HG03354 (cell line): Measurements from ENCODE around the gene NVL.
"Not testable (repeated sequence)": the region's sequence is repeated elsewhere in the genome, so short reads cannot be mapped to it uniquely, and the experiment has no call there.

Source experiments
- ATAC-seq: cut with Tn5 transposase; IDR thresholded peaks from one replicate; pipeline ENCODE4 v1.9.1; 2021; ENCODE audit warnings: mild to moderate bottlenecking; ENCODE audit not compliant: unreplicated experiment, poor library complexity, severe bottlenecking

Gene NVL

DNA sequence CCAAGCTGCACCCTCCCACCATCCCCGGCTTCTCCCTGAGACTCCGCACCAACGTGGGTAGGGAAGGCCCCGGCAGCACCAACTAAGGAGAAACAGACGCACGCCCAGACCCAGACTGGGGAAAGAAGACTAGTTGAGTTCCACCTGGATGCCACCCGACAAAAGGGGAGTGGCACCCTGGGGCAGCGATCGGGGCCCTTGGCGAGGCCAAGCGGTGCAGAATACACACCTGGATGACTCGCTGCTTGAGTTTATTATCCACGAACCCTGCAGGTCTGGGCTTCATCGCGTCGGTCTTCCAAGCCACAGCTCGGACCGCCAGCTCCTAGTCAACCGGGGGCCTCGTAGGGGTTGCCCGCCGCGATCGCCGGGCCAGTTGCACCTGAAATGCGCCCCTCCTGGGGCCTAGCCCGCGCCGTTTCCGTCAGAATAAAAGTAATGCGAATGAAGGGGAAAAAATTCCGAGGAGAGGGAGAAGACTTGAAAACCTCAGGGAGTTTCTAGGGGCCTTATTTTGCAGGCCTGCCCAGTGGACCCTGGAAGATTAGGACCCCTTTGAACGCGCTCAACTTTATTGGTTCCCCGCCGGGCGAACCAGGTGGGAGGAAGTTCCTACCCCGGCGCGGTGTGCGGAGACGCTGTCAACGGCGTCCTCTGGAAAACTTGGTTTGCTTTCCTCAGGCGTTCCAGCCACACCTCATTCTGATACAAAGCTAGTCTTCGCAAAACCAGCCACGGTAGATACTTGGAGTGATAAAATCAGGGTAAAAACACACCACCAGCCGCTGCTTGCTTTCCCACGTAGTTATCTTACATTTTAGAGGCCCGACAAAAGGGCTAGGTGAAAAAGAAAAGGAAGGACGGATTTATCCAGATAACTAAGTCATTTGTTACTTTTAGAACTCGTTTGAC lies at the start of gene NVL:
Gene NVL (minus strand): TSS at position 331 of the 912 bp plus-strand sequence. CDS start 45 bp downstream, at position 286.
- ATAC-seq, result peak; percentile 85

DNA sequence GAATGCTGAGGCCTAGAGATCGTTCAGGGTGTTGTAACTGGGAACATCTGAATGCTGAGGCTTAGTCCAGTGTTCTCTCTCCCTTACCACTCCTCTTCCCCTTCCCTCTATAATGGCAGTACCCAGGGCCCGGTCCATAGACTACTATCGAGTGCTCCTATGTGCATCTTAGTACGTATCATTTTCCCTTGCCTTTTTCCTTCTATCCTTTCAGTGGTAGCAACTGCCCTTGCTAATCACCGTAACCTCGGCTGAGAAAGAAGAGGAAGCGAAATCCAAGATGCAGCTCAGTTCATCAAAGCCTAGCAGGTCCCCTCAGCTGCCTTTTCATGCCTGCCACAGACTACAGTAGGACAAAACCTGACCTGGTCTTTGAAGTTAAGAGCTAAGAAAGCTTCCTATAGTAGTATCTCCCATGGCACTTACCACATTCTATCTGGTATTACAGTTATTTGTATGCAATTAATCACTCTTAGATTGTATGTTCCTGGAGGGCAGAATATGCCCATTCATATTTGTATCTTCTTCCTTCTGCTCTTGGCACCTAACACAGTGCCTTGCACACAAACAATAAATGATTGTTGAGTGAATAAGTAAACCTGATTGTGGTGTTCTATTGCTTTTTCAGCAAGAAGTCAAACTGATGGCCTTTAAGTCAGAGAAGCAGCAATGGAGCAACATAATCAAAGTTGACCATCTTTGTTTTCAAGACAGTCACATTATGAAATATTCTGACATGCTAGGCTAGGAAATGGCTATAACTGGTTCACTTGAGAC lies 49.1 kb upstream of the NVL start:
- no peak for ATAC-seq

DNA sequence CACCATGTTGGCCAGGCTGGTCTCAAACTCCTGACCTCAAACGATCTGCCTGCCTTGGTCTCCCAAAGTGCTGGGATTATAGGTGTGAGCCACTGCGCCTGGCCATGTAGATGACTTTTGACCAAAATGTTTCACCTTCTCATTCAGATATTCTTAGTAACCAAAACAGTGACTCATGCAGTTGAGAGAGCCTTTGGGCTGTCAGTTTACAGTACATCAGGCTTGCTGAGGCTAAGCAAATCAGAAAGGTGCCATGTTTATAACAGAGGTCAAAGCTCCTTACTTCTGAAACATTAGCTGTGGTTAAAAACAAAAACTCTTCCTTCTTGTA lies 47.7 kb upstream of the NVL start:
- peak; percentile 59 for ATAC-seq

DNA sequence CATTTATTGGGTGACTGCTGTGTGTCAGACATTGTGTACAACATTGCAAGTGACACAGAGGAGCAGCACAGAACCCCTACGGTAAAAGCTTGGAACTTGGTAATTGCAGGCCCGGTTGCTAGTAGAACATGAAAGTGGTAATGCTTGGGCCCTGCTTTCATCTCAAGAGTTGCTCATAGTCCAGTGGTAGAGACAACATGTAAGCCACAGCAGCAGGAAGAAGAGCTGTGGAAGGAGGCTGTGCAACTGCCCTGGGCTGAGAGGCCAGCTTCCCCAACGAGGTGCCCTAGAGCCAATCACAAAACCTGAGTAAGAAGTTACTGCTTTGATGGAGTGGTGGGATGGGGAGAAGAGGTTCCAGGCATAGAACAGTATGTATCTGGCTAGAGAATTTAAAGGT lies 45.1 kb upstream of the NVL start:
- ATAC-seq, result no peak

DNA sequence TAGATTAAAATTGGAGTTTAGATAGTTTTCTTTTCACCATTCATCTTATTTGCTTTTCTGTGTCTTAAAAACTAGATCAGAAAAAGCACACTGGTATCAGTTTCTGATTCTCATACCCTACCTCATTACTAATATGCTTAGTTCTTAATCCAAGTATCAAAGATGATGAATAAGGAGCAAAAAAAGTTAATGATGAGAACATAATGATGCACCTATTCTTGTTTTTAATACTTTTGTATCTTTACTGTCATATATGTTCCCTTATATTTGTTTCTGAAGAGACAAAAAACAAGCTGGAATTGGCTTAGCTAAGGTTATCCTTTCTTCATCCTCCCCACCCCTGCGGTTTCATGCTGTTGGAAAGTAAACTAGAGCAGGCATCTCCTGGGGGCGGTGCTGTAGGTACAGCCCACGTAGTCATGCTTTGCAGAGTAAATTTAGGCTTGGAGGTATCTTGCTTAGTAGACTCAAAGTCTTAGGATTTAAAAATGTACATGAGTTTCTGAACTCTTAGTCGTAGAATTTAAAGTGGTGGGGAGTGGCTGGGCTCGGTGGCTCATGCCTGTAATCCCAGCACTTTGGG lies 43.1 kb upstream of the NVL start:
- no peak for ATAC-seq

DNA sequence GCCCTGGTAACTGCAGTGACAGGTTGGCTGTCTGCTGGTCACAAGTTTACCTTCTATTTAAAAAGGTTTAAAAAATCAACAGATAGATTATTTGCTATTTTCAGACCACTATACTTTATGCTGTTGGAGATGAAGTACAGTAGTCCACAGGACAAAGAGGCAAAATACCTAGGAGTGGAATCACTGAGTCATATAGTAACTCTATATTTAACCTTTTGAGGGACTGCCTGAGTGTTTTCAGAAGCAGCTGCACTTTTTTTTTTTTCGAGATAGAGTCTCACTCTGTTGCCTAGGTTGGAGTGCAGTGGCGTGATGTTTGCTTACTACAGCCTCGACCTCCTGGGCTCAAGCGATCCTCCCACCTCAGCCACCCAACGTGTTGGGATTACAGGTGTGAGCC lies 38.4 kb upstream of the NVL start:
- ATAC-seq, result no peak

DNA sequence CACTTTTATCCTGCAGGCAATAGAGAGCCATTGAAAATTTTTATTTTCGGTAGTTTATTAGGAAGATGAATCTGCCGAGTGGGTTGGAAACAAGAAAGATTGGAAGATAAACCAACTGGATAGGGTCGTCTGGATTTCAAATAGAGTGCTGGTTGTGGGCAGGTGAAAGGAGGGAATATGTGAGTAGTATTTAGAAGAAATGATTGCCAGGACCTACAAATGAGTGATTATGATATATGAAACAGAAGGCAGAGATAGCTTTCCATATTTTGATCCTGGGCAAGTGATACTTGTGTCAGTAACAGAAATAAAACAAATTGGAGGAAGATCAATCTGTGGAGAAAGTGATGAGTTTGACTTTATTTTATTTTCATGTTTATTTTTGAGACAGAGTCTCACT lies 29.2 kb upstream of the NVL start:
- no peak for ATAC-seq

DNA sequence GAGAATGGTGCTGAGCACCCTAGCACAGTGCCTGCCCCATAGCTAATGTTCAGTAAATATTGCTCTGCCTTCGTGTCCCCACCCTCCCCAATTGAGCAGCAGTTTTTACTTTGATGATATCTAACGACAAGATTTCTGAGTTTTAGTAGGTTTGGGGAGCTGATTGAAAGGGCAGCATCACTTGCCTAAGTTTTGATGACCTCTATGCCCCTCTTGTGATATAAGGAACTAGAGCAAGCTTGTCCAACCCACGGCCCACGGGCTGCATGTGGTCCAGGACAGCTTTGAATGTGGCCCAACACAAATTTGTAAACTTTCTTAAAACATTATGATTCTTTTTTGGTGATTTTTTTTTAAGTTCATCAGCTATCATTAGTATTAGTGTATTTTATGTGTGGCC lies 28.3 kb upstream of the NVL start:
- ATAC-seq, result no peak

DNA sequence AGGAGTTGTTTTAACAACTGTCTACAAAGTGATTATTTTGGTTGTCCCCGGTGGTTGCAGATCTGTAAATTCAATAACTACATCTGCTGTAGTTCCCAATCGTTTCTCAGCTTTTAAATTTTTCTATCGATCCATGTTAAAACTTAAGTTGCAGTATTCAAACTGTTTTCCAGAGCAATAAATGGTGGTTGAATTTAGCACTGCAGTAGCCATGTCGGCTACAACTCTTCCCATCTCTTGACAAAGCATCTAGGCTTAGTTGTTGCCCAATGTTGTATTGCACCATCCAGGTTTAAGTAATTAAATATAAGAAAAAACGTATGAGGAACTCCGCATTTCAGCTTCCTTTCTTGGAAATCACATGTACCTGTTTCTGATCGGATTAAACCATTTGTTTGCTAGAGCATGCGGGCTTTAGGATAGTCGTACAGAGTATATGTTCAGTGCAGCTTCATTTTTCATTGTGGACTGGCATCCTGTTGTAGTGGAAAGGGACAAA lies 27.7 kb upstream of the NVL start:
- no peak for ATAC-seq

DNA sequence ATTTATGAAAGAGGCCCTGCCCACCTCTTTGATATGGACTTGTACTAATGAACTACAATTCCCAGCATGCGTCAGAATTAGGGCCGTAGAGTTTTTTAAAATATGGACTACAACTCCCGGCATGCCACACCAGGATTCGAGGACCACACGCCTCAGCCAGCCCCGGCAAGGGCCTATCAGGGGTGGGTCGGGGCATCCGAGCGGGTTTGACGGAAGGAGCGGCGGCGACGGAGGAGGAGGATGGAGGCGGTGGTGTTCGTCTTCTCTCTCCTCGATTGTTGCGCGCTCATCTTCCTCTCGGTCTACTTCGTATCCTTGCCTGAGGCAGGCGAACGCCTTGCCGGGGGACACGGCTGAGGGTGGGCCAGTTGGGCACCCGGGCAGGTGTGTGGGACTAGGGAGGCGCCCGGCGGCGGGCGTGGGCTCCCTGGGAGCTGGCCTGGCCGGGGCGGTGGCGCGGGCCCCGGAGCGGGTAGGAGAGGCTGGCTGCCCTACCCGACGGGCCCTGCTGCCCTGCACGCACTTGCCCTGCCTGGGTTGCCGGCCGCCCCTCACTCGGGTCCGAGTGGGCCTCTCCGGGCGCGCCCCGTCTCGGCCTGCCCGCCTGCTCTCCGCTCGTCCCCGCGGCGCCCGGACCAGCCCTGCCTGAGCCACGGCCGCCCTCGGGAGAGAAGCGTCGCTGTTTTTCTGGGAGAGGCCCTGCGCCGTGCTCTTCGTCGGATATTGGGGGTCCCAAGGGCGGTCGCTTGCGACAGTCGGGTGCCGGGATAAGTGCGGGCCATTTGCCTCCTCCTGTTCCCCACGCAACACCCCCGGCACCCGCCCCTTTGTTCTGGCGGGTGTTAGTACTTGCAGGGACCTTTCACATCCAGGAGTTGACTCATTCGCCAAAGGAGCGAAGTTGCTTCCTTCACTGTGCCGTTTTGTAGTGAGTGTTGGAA lies 27.0 kb upstream of the NVL start, which contains the start of gene CNIH4:
Gene CNIH4 (plus strand): TSS at position 195 of the 941 bp plus-strand sequence. CDS start 46 bp downstream, at position 241.
- peak; percentile 99 for ATAC-seq

DNA sequence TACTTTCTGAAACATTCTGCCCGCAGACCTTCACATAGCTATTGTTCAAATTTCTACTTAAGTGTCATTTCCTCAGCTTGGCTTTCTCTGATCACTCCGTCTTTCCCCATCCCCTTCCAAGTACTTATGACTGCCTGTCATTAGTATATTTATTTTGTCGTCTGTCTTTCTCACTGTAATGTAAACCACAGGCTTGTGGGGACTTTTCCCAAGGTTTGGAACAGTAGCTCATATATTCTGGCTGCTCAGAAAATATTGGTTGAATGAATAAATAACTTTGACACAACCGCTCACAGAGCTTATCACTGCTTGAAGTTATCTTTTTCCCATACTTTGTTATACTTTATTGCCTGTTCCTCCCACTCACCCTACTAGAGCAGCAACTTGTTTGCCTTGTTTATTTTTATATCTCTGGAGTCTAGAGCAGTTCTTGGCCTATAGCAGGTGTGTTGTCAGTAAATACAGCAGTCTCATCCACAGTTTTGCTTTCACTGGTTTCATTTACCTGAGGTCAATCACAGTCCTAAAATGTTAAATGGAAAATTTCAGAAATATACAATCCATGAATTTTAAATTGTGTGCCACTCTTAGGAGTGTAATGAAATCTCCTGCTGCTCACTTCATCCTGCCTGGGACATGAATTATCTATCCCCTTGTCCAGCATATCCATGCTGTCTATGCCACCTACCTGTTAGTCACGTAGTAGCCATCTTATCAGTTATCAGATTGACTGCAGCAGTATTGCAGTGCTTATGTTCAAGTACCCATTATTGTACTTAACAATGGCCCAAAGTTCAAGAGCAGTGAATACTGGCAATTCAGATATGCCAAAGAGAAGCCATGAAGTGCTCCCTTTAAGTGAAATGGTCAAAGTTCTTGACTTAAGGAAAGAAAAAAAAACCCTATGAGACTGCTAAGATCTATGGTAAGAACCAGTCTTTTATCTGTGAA lies 24.3 kb upstream of the NVL start:
- no peak for ATAC-seq

DNA sequence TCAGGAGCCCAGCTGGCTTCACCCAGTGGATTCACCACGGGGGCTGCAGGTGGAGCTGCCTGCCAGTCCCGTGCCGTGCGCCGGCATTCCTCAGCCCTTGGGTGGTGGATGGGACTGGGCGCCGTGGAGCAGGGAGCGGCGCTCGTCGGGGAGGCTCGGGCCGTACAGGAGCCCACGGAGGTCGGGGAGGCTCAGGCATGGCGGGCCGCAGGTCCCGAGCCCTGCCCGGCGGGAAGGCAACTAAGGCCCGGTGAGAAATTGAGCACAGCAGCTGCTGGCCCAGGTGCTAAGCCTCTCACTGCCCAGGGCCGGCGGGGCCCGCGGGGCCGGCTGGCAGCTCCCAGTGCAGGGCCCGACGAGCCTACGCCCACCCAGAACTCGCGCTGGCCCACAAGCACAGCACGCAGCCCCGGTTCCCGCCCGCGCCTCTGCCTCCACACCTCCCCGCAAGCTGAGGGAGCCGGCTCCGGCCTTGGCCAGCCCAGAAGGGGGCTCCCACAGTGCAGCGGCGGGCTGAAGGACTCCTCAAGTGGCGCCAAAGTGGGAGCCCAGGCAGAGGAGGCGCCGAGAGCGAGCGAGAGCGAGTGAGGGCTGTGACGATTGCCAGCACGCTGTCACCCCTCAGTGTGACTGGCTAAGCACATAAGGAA lies 22.6 kb upstream of the NVL start:
- not testable (repeated sequence) for ATAC-seq

DNA sequence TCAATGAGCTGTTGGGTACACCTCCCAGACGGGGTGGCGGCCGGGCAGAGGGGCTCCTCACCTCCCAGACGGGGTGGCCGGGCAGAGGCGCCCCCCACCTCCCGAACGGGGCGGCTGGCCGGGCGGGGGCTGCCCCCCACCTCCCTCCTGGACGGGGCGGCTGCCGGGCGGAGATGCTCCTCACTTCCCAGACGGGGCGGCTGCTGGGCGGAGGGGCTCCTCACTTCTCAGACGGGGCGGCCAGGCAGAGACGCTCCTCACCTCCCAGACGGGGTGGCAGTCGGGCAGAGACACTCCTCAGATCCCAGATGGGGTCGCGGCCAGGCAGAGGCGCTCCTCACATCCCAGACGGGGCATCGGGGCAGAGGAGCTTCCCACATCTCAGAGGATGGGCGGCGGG lies 19.7 kb upstream of the NVL start:
- not testable (repeated sequence) for ATAC-seq

DNA sequence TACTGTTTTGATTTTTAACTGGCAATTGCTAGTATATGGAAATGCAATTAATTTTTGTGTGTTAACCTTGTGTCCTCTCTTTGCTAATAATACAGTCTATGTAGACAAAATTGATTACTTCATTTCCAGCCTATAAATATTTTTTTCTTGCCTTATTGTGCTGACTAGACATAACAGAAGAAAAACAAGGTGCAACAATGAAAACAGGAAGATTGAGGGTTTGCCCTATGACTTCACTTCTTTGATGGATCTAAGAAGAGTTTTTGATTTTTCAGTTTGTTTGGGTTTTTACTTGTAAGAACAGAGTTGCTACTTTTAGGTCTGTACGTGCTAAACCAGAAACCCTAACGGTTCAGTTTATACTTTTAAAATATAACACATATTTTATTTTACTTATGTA lies 18.2 kb upstream of the NVL start:
- no peak for ATAC-seq

DNA sequence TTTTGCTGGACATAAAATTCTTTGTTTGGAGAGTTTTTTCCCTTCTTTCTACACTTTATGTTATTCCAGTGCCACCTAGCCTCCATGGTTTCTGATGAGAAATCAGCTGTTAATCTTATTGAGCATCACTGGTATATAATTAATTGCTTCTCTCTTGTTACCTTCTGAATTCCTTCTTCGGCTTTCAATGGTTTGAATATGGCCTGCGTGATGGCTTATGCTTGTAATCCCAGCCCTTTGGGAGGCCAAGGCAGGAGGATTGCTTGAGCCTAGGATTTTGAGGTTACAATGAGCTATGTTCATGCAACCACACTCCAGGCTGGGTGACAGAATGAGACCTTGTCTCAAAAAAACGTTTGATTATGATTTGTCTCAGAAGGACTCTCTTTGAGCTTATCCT lies 13.7 kb upstream of the NVL start:
- no peak for ATAC-seq

DNA sequence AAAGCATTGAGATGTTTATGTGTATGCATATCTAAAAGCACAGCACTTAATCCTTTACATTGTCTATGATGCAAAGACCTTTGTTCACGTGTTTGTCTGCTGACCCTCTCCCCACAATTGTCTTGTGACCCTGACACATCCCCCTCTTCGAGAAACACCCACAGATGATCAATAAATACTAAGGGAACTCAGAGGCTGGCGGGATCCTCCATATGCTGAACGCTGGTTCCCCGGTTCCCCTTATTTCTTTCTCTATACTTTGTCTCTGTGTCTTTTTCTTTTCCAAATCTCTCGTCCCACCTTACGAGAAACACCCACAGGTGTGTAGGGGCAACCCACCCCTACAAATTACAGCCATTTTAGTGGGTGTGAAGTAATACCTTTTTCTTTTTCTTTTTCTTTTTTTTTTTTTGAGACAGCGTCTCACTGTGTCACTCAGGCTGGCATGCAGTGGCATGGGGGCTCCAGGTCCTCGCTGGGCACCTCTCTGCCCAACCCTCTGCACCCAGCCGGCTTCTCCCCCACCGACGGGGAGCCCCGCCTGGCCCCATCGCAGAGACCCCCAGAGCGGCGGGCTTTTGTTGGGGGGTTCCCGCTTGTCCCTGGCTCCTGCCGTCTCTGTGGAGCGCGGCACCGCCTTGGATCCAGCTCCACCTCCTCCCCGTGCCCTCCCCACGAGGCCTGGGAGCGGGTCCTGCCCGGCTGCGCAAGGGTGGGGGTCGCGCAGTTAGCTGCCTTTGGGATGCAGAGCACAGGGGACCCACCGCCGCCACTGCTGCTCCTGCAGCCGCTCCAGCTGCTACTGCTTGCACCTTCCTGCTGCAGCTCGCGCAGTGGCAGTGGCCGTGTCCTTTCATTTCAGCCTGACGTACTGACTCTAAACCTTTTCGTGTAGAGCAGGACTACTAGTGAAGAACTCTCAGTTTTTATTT lies 10.7 kb upstream of the NVL start:
- peak; percentile 78 for ATAC-seq
